Hematopoietic multipotent progenitor cell treated with erythropoietin and hydrocortisone succinate and interleukin-3 and kit ligand, for 8 days (in vitro differentiated cells): ENCODE data around the gene FNDC3A.

Experiments
- DNase-seq: peaks from one replicate; pipeline ENCODE4 v3.0.0-alpha.2; 2015

FNDC3A gene

GRCh38 chr13:49164712-49165111 is 189.0 kb downstream of the FNDC3A start:
- no peak for DNase-seq

DNA sequence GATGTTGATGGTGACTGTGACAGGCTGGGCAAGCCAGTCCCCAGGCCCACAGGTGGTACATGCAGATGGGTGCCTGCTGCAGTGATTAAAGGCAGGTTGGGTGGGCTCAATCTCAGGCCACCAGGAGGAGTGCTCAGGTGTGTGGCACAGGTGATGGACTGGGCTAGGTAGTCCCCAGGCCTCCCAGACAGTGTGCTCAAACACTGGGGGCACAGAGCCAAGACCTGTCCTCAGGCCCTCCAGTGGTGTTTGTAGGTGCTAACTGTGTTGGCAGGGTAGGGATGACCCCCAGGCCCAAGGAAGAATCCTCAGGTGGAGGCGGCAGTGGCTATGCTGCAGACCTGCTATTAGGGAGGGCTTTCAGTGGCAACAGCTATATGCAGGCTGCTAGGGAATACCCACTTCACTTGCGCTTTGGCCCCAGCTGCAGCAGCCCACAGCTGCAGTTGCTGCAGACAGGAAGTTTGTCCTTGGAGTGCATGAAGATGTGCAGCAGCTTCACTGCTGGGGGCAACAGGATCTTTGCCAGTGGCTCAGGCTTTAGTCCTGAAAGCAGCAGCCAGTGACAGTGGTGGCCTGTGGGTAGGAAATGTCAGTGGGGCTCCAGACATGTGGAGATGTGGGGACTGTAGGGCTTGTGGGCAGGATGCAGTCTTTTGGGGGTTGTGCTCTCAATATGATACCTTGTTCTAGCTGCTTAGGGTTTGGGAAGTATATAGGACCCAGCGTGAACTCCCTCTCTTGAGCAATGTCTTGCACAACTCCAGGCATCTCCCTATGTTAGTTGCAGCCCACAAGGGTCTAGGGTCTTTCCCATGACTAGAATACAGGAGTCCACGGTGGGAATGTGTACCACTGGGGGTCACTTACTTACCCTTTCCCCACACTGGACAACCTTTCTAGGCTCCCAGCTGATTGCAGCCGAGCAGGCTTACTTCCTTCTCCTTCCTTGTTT is 190.4 kb downstream of the FNDC3A start:
- DNase-seq: no peak

- no peak for DNase-seq
Measured at GRCh38 chr13:49171359-49171758, 195.6 kb downstream of the FNDC3A start.

- DNase-seq: no peak
Measured at GRCh38 chr13:49183672-49184325, 208.1 kb downstream of the FNDC3A start.

DNA sequence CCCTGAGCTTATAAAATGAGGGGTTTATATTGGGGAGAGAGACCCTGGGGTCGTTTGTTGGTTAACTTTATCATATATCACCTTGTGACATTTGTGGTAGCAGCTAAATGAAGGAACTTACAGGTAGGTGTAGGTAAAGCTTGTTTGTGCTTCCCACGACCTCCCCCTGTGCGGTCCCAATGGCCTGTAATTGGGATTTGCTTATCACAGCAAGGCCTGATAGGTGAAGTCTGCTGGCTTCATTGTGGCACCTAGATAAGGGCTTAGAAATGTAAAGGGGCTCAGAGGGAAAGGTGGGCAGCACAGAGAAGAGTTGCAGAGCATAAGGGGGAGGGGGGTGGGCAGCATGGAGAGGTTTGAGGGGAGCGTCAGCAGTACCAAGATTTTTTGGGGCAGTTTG is 208.9 kb downstream of the FNDC3A start:
- no peak for DNase-seq

- DNase-seq: no peak
Measured at GRCh38 chr13:49185264-49185663, 209.6 kb downstream of the FNDC3A start.

DNA sequence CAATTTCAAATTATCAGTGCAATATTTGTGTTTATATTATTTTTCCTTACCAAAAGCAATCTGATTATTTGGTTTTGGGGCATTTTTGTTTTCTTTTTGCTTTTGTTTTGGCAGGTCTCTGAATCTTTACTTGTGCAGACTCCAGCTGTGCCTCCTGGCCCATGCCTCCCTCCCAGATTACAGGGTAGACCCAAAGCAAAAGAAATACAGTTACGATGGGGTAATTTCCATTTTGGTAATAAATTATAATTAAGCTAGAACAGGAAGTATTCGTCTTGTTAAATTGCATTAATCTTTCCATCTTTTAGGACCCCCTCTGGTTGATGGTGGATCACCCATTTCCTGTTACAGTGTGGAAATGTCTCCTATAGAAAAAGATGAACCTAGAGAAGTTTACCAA is 215.2 kb downstream of the FNDC3A start:
- DNase-seq: no peak

- DNase-seq: no peak
Measured at GRCh38 chr13:49206641-49207040, 230.9 kb downstream of the FNDC3A start.

DNA sequence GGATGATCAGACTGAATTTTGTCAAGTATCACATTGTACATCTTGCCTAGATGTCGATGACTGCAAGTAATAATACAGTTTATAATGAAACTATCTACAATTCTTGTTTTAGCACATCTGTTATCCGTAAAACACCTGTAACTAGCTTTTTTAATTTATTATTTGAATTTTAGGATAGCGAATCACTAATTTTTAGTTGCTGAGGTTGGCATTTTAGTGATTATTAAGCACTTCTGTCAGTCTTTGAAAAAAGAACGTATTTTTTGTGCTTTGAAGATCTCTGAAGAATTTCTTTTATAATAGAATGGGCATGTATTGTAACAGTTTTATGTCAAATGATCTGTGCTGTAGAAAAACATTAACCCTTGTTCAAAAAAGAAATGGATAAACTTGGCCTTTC is 232.9 kb downstream of the FNDC3A start:
- no peak for DNase-seq

DNA sequence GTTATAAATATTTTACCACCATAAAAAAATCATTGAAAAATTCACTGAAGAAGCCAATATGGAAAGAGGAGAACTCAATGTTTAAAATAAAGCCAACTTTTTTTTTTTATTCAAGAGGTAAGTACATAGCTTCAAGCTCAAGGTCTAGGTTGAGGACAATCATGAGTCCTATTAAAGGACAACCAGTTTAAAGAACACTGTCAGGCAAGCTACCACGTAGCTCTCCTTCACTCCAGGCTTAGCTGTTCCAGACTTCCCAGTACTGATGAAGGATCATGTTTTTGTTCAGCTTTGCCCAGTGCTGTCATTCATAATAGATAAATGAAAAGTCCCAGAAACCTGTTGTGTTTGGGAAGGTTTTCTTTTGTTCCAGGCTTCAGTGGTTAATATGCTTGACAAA is 234.4 kb downstream of the FNDC3A start:
- no peak for DNase-seq

DNA sequence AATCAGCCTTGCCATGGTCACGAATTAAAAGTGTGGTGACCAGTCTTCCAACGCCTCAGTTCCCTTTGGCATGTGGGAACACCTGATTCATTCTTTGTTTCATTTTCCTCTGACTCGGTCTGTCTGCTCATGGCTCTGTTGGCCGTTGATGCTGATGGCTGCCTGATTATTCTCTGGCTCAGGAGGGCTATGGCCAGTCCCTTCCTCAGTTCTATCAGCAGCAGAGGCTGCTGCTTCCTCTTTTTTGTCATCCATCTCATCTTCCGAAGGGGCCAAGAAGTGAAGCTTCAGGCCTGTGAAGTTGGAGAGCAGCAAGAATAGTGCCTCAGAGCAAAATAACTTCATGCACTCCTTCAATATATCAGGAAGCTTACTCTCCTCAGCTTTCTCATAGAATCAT is 235.0 kb downstream of the FNDC3A start:
- no peak for DNase-seq

GRCh38 chr13:49213539-49213938 is 237.8 kb downstream of the FNDC3A start:
- no peak for DNase-seq

- DNase-seq: no peak
Measured at GRCh38 chr13:49213997-49214916, 238.5 kb downstream of the FNDC3A start.

DNA sequence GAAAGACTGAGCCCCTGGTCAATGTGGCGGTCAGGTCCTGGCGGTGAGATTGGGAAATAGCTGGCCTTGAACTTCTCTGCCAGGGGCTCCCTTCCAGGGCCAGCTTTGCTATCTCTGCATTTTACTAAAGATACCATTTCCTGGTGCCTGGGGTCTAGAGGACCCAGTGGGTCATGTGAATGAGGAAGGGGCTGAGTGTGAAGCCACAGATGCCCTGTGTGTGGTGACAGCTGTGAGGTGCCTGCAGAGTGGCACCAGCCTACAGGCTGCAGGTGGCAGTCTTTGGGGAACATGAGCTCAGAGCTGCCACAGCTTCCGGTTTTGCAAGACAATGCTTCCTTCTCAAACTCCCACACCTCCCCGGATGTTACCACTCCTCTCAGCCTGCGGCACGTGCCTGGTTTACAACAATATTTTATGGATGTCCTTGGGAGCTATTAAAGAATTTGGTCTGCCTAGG is 239.2 kb downstream of the FNDC3A start:
- peak; percentile 64 for DNase-seq

DNA sequence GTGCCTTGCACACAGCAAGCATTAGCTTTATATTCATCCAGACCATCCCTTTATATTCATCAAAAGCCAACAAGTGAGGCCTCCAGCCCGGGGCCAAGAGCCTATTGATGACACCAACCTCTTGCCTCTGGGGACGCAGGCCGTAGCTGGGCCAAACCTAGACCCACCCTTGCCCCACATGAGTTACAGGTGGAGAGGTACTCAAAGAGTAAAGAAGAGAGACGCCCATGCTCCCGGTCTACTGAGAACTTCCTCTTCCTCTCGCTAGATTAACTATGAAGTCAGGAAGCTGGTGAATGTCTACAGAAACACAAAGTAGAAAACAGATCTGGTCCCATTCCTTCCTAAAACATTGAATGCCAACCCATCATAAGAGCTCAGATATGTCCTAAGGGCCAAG is 240.6 kb downstream of the FNDC3A start:
- DNase-seq: no peak

GRCh38 chr13:49217962-49218492 is 242.3 kb downstream of the FNDC3A start:
- no peak for DNase-seq

GRCh38 chr13:49218493-49219051 is 242.9 kb downstream of the FNDC3A start:
- DNase-seq: no peak

- DNase-seq: peak; percentile 22
Measured at GRCh38 chr13:49219647-49220035, 243.9 kb downstream of the FNDC3A start.

DNA sequence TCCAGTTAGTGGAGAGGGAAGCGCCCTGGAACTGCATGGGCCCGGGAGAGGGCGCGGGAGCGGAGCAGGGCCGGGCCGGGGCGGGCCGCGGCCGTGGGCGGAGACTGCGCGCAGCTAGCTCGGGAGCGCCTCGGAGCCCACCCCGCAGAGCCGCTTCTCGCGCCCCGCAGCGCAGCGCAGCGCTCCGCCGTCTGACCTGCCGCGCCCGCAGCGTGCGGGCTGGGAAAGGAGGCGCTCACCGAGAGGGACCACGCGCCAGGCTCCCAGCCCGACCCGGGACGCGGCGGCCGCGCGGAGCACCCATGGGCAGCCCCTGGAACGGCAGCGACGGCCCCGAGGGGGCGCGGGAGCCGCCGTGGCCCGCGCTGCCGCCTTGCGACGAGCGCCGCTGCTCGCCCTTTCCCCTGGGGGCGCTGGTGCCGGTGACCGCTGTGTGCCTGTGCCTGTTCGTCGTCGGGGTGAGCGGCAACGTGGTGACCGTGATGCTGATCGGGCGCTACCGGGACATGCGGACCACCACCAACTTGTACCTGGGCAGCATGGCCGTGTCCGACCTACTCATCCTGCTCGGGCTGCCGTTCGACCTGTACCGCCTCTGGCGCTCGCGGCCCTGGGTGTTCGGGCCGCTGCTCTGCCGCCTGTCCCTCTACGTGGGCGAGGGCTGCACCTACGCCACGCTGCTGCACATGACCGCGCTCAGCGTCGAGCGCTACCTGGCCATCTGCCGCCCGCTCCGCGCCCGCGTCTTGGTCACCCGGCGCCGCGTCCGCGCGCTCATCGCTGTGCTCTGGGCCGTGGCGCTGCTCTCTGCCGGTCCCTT is 244.5 kb downstream of the FNDC3A start, which contains the start of gene MLNR:
Gene MLNR, plus strand, starts transcription at position 303 of the 820 bp plus-strand sequence. Its CDS starts 0 bp downstream, at position 303.
- DNase-seq: peak; percentile 21

GRCh38 chr13:49220856-49221589 is 245.3 kb downstream of the FNDC3A start:
- DNase-seq: no peak

GRCh38 chr13:49221590-49221965 is 245.9 kb downstream of the FNDC3A start:
- DNase-seq: no peak
